NCI-H1092 treated with DMSO at 0.1 percent for 48 hours (cell line): Measurements from ENCODE around the gene PSMD2.

ENCODE experiments used
- DNase-seq: peaks from one replicate; lab custom pipeline; 2025; lab: John Stamatoyannopoulos, UW

Gene PSMD2

GRCh38 chr3:184357248-184358123, 58.4 kb downstream of the PSMD2 start:
- no peak for DNase-seq

- no peak for DNase-seq
These were observed 59.2 kb downstream of the PSMD2 start for GRCh38 chr3:184358124-184358767.
